NCI-H2196 treated with DMSO at 0.1 percent for 48 hours (cell line): ENCODE measurements around the gene RCBTB2.

Source experiments
- DNase-seq: peaks from one replicate; lab custom pipeline; 2025; ENCODE audit not compliant: unreplicated experiment; lab: John Stamatoyannopoulos, UW

RCBTB2 gene

DNA sequence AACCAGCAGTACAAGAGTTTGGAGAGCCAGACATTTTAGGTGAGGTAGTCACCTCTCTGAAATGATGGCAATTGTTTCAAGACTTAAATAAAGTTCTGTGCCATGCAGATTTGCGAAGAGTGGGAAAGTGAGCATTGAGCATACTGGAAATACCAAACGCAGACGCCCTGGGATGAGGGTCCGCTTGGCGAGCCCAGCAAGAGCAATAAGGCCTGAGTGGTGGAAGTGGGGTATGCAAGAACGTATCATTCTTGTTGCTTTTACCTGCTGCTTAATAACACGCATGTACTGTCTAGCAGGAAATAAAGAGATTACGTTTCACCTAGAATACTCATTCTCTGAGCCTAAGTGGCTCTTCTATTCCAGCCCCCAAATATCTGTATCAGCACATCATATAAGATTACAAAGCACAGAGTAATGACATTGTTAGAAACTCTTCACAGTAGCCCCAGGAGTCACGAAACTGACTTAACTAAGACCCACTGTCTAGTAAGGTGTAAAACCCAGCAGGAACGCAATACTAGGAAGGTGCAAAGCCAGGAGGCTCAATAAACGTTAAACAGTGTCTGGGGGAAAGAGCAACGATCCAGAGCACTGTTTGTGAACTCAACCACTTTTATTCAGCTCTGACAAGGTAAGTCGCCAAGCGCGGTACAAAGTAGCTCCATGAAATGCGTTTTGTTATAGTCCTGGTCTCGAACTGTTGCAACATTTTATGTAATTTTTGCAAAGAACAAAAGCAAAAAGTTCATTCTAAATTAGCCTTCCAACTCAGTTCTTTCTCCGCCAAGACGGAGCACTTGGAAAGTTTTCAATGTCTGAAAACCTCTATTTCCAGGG lies 1.2 kb downstream of the RCBTB2 start:
- no peak for DNase-seq

- no peak for DNase-seq
Observed at GRCh38 chr13:48530833-48531232, 2.0 kb downstream of the RCBTB2 start.

DNA sequence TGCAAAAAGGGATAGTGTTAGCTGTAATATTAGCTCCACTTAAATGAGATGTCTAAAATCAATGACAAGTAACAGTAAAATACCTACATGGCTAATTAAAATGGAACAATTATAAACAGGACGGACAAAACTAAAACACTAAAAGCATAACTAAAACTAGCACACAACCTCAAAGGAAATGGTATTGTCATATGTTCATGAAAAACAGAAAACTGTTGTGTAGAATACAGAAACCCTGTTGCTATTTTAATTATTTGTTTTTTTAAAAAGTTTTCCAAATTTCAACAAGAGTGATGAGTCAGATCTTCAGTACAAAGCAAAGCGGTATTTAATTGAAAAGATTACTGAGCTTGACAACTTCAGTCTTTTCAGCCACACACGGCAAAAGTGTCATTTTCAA lies 4.2 kb downstream of the RCBTB2 start:
- no peak for DNase-seq

GRCh38 chr13:48527955-48528354 lies 4.9 kb downstream of the RCBTB2 start:
- DNase-seq, result no peak

DNA sequence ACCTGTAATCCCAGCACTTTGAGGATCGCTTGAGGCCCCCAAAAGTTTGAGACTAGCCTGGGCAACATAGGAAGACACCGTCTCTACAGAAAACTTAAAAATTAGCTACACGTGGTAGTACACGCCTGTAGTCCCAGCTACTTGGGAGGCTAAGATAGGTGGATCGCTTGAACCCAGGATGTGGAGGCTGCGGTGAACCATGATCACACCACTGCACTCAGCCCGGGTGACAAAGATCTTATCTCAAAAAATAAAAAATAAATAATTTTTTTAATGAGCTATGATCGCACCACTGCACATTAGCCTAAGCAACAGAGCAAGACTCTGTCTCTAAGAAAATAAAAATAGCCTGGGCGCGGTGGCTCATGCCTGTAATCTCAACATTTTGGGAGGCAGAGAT lies 6.6 kb downstream of the RCBTB2 start:
- no peak for DNase-seq

DNA sequence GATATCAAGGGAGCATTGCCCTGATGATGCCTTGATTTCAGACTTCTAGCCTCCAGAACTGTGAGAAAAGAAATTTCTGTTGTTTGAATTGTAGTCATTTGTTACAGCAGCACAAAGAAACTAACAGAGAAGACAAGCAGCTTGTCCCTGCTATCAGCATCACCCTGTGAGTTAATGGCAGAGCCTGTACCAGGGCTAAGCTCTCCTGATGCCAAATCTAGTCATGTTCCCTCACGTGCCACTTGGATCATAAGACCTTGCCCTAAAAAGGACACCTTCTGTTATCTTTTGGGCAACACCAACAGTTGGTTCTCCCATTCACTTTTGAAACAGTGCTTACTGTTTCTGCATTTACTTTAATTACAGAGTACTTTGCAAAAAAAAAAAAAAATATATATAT lies 14.8 kb downstream of the RCBTB2 start:
- no peak for DNase-seq

- DNase-seq, result no peak
Observed at GRCh38 chr13:48515732-48516131, 17.1 kb downstream of the RCBTB2 start.

DNA sequence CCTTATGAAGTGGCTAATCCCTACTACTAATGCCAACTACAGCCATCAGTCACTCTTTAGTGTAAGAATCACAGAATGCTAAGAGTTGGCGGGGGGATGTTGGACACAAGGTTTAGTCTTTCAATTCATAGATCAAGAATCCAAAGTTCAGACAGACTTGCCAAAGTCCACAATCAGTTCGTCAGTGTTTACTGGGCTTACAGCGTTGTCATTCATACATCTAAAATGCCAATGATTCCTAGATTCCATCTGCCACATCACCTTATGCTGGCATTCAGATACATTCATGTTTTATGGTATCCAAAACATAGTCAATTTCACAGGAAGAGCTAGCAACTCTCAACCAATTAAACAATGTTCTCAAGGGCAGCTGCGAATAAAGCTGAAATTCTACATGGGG lies 18.1 kb downstream of the RCBTB2 start:
- no peak for DNase-seq

DNA sequence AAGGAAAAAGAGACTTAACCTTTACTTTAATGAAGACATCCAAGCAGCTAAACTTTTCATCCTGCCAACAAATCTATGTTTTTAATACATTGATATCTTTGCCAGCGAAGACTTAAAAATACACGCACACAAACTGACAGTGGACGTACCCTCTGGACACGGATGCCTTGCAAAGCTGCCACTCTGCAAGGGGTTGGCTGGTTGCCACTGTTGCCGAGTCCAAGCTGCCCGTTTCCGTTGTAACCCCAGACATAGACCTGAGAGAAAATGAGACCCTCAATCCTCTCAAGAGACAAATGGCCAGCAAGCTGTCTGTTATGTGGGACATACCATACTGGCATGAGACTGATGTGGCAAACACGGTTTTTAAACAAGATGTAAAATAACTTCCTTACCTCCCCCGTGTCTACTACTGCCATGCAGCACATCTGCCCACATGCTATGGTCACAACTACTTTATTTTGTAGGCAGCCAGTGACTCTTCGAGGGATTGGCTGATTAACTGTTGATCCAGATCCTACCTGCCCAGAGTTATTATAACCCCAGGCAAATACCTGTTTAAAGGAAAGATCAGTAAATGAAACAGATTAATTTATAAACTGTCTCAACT lies 21.2 kb downstream of the RCBTB2 start:
- DNase-seq, result no peak

GRCh38 chr13:48510698-48511097 lies 22.2 kb downstream of the RCBTB2 start:
- no peak for DNase-seq

GRCh38 chr13:48508011-48508410 lies 24.9 kb downstream of the RCBTB2 start:
- no peak for DNase-seq

DNA sequence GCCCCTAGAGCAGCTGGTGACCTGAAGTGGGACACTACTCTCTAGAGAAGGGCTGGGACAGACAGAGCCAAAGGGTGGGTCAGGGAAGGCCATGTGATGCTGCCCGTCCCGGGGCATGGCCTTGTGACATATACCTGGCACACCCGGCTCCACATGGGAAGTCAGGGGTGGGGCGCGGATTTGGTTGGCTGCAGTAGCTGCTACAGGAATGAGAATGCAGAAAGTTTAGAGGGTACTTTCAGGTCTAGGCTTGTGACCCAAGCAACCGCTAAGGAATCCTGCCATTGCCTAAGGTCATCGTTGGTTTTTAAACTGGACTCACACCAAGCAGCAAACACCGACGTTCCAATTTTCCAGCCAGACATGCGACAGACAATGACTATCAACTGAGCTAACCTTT lies 25.9 kb downstream of the RCBTB2 start:
- DNase-seq, result no peak

- DNase-seq, result no peak
Observed at GRCh38 chr13:48506092-48506701, 26.7 kb downstream of the RCBTB2 start.

DNA sequence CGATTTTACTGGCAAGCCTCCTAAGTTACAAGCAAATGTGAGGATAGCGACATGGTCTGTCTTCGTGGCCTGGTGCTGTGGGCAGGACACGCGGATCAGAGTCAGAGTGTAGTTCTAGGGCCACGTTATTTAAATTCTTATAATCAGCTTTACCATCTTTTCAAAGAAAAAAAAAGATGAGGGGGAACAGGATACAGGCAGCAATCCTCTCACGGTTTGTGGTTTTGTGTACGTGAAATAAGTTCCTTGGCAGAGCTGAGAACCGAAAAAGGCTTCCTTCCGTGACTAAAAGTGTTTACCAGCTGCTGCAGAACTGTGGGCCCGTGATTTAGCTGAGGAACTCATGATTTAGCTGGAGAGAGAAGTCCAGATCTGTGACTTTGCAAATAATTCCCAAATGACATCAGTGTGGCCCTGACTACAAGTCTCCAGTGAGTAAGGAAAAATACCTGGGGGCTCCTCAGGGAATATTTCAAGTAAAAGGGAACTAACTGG lies 27.2 kb downstream of the RCBTB2 start:
- DNase-seq, result no peak

DNA sequence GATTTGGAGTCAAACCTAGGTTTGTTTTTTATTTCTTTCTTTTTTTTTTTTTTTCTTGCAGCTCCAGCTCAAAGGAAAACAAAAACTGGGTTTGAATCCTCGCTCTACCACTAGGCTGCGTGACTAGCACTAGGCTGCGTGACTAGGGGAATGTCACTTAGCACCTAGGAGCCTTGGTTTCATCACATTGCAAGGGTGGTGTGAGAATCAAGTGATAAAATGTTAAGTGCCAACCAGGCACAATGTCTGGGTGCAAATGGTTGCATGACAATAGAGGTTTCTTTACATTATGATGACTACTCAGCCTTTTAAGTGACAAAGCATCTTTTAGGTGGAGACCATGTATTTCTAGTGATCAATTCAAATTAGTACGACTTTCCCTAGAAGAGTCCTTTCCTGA lies 27.9 kb downstream of the RCBTB2 start:
- DNase-seq, result no peak

DNA sequence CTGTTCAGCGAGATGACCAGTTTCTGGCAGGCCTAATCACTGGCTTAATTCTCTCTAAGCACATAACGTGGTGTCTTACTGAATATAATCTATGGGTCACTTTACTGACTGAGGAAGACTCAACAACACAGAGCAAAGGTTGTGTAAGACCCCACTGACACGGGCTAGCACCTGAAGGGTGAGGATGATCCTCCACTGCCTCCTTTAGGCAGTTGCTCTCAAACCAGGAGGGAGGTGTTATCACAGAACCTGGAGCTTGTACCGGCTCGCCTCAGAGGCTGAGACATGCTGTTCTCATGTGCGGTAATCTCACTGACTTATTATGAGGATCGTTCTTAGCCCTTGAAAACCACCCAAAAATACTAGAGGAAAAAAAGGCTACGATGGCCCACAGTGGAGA lies 28.3 kb downstream of the RCBTB2 start:
- no peak for DNase-seq

DNA sequence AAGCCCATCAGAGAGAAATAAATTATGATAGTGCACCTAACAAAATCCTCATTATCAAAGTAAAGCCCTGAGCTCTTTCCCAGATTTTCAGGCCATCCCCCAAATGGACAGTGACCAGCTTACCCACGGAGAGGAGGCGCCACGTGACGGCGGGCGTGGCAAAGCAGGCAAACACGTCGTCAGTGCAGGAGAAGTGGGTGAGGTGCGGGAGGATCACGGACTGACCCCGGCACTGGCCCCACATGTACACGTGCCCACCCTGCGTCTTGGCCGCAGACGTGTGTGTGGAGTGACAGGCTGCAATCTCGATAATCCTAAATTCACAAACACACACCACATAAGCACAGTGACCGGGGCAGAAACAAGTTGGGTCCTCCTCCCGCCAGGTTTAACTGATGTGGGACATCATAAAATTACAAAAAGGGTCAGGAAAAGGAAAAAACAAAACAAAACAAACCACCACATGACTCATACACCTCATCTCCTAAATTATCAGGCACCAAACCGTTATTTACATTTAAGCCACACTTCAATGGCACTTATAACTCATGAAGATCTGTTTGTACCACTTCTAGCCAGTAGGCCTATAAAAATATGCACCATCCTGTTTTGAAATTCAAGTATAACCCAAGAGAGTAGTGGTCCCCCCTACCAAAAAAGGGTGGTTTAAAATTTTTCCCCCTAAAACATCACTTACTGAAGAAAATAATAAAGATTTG lies 30.1 kb downstream of the RCBTB2 start:
- no peak for DNase-seq

DNA sequence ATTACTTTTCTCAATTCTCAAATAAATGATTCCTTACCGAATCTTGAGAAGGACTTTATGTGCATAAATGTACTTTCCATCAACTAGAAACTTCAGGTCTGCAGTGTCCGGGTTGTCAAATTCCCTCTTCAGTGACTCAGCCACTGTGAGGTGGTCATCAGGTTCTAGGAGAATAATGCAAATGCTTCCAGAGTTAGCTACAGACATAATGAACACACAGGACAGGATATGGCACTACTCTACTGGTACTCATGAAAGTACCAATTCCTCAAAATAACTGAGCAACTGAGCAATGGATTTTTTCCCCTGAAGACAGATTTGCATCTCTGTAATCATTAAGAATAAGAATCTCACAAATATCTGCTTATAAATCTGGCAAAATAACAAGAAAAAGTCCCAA lies 31.2 kb downstream of the RCBTB2 start:
- no peak for DNase-seq

DNA sequence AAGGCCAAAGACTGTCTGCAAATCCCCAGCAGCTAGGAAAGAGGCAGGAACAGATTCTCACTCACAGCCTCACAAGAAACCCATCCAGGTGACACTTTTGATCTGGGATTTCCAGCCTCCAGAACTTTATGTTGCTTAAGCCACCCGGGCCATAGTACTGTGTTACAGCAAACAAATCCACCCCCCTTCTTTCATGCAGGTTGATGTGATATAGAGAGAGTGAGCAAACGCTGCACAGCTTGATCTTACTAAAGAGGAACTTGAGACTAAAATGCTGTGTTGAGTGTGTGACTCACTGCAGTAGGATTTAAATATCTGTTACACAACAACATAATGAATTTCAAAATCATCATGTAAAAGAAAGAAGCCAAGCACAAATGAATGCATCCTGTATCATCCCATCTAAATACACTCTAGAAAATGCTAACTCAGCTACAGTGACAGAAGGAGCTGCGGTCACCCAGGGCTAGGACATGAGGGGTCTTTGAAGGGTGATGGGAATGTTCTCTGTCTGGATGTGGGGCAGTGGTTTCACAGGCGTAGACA lies 32.2 kb downstream of the RCBTB2 start:
- DNase-seq, result no peak

GRCh38 chr13:48497669-48498068 lies 35.2 kb downstream of the RCBTB2 start:
- DNase-seq, result no peak
